H9 (cell line): ENCODE results near the gene TMEM117. TPM values are rescaled to one million over a fixed set of nuclear protein-coding genes. Genes with fewer than 3 reads are reported as not detected.
A peak's percentile ranks its signal among the peaks of the same experiment; 100 is the strongest.

Source experiments
- DNase-seq: peaks from one replicate; pipeline ENCODE4 v3.0.0-alpha.2; 2017
- H2AFZ ChIP-seq: one replicate; pipeline ENCODE4 v1.6.1; 2013; ENCODE audit warnings: mild to moderate bottlenecking, low read length, control low read depth, moderate library complexity
- H2AK5ac ChIP-seq: 2 replicates; pipeline ENCODE4 v1.6.1; 2013; ENCODE audit warnings: low read length, control low read depth, mixed read lengths; ENCODE audit not compliant: insufficient read length
- H2BK120ac ChIP-seq: one replicate; pipeline ENCODE4 v1.6.1; 2013; ENCODE audit warnings: low read depth, mild to moderate bottlenecking, low read length, control low read depth, inconsistent platforms; ENCODE audit not compliant: poor library complexity, severe bottlenecking
- H2BK12ac ChIP-seq: 2 replicates; pipeline ENCODE4 v1.6.1; 2013; ENCODE audit warnings: low read length, control low read depth, mixed read lengths, low read depth; ENCODE audit not compliant: insufficient read length
- H2BK15ac ChIP-seq: 2 replicates; pipeline ENCODE4 v1.6.1; 2013; ENCODE audit warnings: low read depth, low read length, control low read depth
- H2BK20ac ChIP-seq: one replicate; pipeline ENCODE4 v1.6.1; 2013; ENCODE audit warnings: low read depth, mild to moderate bottlenecking, low read length, control low read depth, inconsistent platforms; ENCODE audit not compliant: poor library complexity, severe bottlenecking
- H2BK5ac ChIP-seq: 2 replicates; pipeline ENCODE4 v1.6.1; 2013; ENCODE audit warnings: low read length, control low read depth, mixed read lengths; ENCODE audit not compliant: insufficient read length
- H3K14ac ChIP-seq: 2 replicates; pipeline ENCODE4 v1.6.1; 2013; ENCODE audit warnings: low read length, control low read depth; ENCODE audit not compliant: insufficient read depth
- H3K18ac ChIP-seq: 2 replicates; pipeline ENCODE4 v1.6.1; 2013; ENCODE audit warnings: low read depth, mild to moderate bottlenecking, mixed read lengths, low read length, control low read depth; ENCODE audit not compliant: insufficient read length
- H3K23ac ChIP-seq: 2 replicates; pipeline ENCODE4 v1.6.1; 2013; ENCODE audit warnings: low read length, control low read depth, mixed read lengths, low read depth; ENCODE audit not compliant: insufficient read length
- H3K23me2 ChIP-seq: 2 replicates; pipeline ENCODE4 v1.6.1; 2013; ENCODE audit warnings: low read depth, mild to moderate bottlenecking, mixed read lengths, low read length, control low read depth; ENCODE audit not compliant: insufficient read length, poor library complexity, severe bottlenecking
- H3K27ac ChIP-seq: 2 replicates; pipeline ENCODE4 v1.5.1; 2013; ENCODE audit warnings: low read length, control low read depth, mixed read lengths, low read depth; ENCODE audit not compliant: insufficient read length
- H3K27me3 ChIP-seq: 2 replicates; pipeline ENCODE4 v1.6.1; 2013; ENCODE audit warnings: low read length, control low read depth, inconsistent platforms; ENCODE audit not compliant: insufficient read depth
- H3K4ac ChIP-seq: 2 replicates; pipeline ENCODE4 v1.6.1; 2013; ENCODE audit warnings: low read depth, mild to moderate bottlenecking, control low read depth, inconsistent platforms, low read length, moderate library complexity
- H3K4me1 ChIP-seq: 2 replicates; pipeline ENCODE4 v1.6.1; 2013; ENCODE audit warnings: low read length, control low read depth, inconsistent platforms; ENCODE audit not compliant: insufficient read depth
- H3K4me2 ChIP-seq: 2 replicates; pipeline ENCODE4 v1.6.1; 2013; ENCODE audit warnings: low read length, control low read depth, mixed read lengths; ENCODE audit not compliant: insufficient read length, insufficient read depth
- H3K56ac ChIP-seq: 2 replicates; pipeline ENCODE4 v1.6.1; 2013; ENCODE audit warnings: low read depth, mild to moderate bottlenecking, mixed read lengths, low read length, control low read depth; ENCODE audit not compliant: insufficient read length
- H3K79me1 ChIP-seq: 2 replicates; pipeline ENCODE4 v1.6.1; 2013; ENCODE audit warnings: low read depth, mild to moderate bottlenecking, moderate library complexity, low read length, control low read depth, inconsistent platforms; ENCODE audit not compliant: insufficient read depth, poor library complexity, severe bottlenecking
- H3K79me2 ChIP-seq: 2 replicates; pipeline ENCODE4 v1.6.1; 2013; ENCODE audit warnings: low read length, control low read depth, inconsistent platforms; ENCODE audit not compliant: insufficient read depth
- H3K9ac ChIP-seq: 2 replicates; pipeline ENCODE4 v1.6.1; 2013; ENCODE audit warnings: low read length, control low read depth, mixed read lengths; ENCODE audit not compliant: insufficient read length; ENCODE audit errors: extremely low read depth
- H3K9me3 ChIP-seq: one replicate; pipeline ENCODE4 v1.6.1; 2013; ENCODE audit warnings: low read depth, low read length, inconsistent platforms; ENCODE audit not compliant: control insufficient read depth
- H3T11ph ChIP-seq: one replicate; pipeline ENCODE4 v1.6.1; 2013; ENCODE audit warnings: mild to moderate bottlenecking, low read length, control low read depth, inconsistent platforms
- H4K20me1 ChIP-seq: one replicate; pipeline ENCODE4 v1.6.1; 2013; ENCODE audit not compliant: control insufficient read depth, insufficient read length, insufficient read depth
- H4K5ac ChIP-seq: 2 replicates; pipeline ENCODE4 v1.6.1; 2013; ENCODE audit warnings: low read depth, mild to moderate bottlenecking, mixed read lengths, low read length, control low read depth; ENCODE audit not compliant: insufficient read length
- H4K8ac ChIP-seq: replicated peaks from 2 replicates; pipeline ENCODE4 v1.6.1; 2013; ENCODE audit warnings: low read length, control low read depth, mixed read lengths, low read depth; ENCODE audit not compliant: insufficient read length
- H4K91ac ChIP-seq: 2 replicates; pipeline ENCODE4 v1.6.1; 2013; ENCODE audit warnings: low read depth, mild to moderate bottlenecking, moderate library complexity, mixed read lengths, low read length, control low read depth; ENCODE audit not compliant: insufficient read length
- H3K27ac Mint-ChIP-seq, 3 experiments: 2 replicates in 2 of 3; 3 replicates in 1 of 3; pipeline ENCODE4 v1.8.0; 2020 to 2021; ENCODE audit warnings: mixed read lengths in 3 of 3, mild to moderate bottlenecking in 1 of 3, moderate library complexity in 1 of 3
- H3K27me3 Mint-ChIP-seq: 2 replicates; pipeline ENCODE4 v1.8.0; 2021; ENCODE audit warnings: low read depth, mild to moderate bottlenecking, moderate library complexity, mixed read lengths
- H3K36me3 Mint-ChIP-seq, 3 experiments: 2 replicates in 2 of 3; 3 replicates in 1 of 3; pipeline ENCODE4 v1.8.0; 2020 to 2021; ENCODE audit warnings: low read depth in 3 of 3, mixed read lengths in 3 of 3; ENCODE audit not compliant: insufficient read depth in 1 of 3
- H3K4me1 Mint-ChIP-seq, 2 experiments: 2 replicates each; pipeline ENCODE4 v1.8.0; 2020; ENCODE audit warnings: mixed read lengths in 2 of 2
- H3K4me3 Mint-ChIP-seq, 2 experiments: 2 replicates in 1 of 2; 3 replicates in 1 of 2; pipeline ENCODE4 v1.8.0; 2020 to 2021; ENCODE audit warnings: mild to moderate bottlenecking in 2 of 2, mixed read lengths in 2 of 2, moderate library complexity in 1 of 2
- H3K9me3 Mint-ChIP-seq, 2 experiments: 2 replicates in 1 of 2; 3 replicates in 1 of 2; pipeline ENCODE4 v1.8.0; 2020; ENCODE audit warnings: mild to moderate bottlenecking in 2 of 2, mixed read lengths in 2 of 2, moderate library complexity in 1 of 2
- WGBS: extraction: QIAGEN DNeasy Blood & Tissue Kit; methylation state at CpG from one replicate; pipeline ENCODE4 v1.1.7; 2013; ENCODE audit warnings: missing lambda C conversion rate, low lambda C conversion rate, mixed read lengths; ENCODE audit not compliant: insufficient read length; ENCODE audit errors: extremely low coverage; 5-methylcytosine and 5-hydroxymethylcytosine counted together
- total RNA-seq: library from RNA; stranded (reverse); gene quantifications from 2 replicates; pipeline ENCODE4 v1.2.1, GENCODE V29; 2021
- TF ChIP-seq, protein P1 (sequence below): fragments of 200-600 bp; sonication (generic); conservative IDR thresholded peaks from 3 replicates; pipeline ENCODE4 v1.8.0; 2021; ENCODE audit warnings: antibody characterized with exemption, mild to moderate bottlenecking

The TMEM117 gene
- total RNA-seq, 1 experiment from 2014 or later: 1.7 TPM

DNA sequence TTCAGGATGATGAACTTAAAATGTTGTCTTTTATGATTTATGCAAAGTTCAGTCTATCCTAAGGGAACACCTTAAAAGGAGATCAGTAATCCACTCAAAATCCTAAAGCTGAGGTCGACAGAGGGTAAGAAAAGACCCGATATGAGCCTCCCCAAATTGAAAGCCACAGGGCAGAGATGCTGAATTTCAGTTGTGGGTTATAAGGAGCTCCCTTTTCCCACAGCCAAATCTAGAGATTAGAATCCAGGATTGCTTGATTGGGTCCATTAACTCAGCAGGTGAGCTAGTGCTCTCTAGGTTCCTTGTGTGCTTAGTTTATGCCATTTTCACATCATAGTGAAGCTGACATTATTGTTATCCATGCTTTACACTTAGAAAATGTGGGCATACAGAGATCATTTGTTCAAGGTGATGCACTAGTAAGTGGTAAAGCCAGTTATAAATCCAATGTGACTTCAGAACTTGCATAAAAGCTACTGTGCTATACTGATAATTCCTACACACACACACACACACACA lies 417.5 kb downstream of the TMEM117 start:
- H3K9me3 Mint-ChIP-seq: peaks cover 0 to 2% of the 10 kb centered on the region in 2 experiments; a peak in 1 of 5 replicates
- TF ChIP-seq, protein P1, sequence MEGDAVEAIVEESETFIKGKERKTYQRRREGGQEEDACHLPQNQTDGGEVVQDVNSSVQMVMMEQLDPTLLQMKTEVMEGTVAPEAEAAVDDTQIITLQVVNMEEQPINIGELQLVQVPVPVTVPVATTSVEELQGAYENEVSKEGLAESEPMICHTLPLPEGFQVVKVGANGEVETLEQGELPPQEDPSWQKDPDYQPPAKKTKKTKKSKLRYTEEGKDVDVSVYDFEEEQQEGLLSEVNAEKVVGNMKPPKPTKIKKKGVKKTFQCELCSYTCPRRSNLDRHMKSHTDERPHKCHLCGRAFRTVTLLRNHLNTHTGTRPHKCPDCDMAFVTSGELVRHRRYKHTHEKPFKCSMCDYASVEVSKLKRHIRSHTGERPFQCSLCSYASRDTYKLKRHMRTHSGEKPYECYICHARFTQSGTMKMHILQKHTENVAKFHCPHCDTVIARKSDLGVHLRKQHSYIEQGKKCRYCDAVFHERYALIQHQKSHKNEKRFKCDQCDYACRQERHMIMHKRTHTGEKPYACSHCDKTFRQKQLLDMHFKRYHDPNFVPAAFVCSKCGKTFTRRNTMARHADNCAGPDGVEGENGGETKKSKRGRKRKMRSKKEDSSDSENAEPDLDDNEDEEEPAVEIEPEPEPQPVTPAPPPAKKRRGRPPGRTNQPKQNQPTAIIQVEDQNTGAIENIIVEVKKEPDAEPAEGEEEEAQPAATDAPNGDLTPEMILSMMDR: no peak
- Histone ChIP-seq H2BK20ac (no peak overlapping the region), H3T11ph (peak overlapping the region; percentile 53), H2BK5ac (no peak overlapping the region), H3K79me2 (no peaks in the 10 kb centered on the region), H3K18ac (no peak overlapping the region), H4K91ac (no peak overlapping the region), H3K9me3 (no peaks in the 10 kb centered on the region), H3K23ac (no peak overlapping the region), H3K27ac (no peak overlapping the region), H4K5ac (no peak overlapping the region), H4K8ac (no peak overlapping the region), H3K4me2 (no peak overlapping the region), H3K23me2 (no peaks in the 10 kb centered on the region), H2BK12ac (no peak overlapping the region), H3K56ac (no peak overlapping the region), H2AK5ac (no peak overlapping the region), H3K27me3 (no peaks in the 10 kb centered on the region), H4K20me1 (no peaks in the 10 kb centered on the region), H3K4me1 (no peaks in the 10 kb centered on the region), H3K79me1 (no peaks in the 10 kb centered on the region), H2BK120ac (no peak overlapping the region), H3K4ac (no peak overlapping the region), H3K9ac (no peak overlapping the region), H2AFZ (no peak overlapping the region), H3K14ac (no peak overlapping the region), H2BK15ac (no peak overlapping the region)
- H3K27ac Mint-ChIP-seq: no peak overlapping the region
- DNase-seq: no peak
- no peaks in the 10 kb centered on the region for H3K4me1 Mint-ChIP-seq
- H3K36me3 Mint-ChIP-seq: no peaks in the 10 kb centered on the region
- no peaks in the 10 kb centered on the region for H3K27me3 Mint-ChIP-seq
- H3K4me3 Mint-ChIP-seq: no peak overlapping the region
- no CpG with 5 or more reads among the region's 2 CpGs for WGBS
